AG04450 (cell line): ENCODE results near the gene TEX29. TPM values are rescaled to one million over a fixed set of nuclear protein-coding genes. Genes with fewer than 3 reads are reported as not detected.

ENCODE experiments used
- CTCF ChIA-PET: fragments of 300-600, 350-600 bp; formaldehyde crosslinking; extraction: SDS; loops from one replicate; lab custom pipeline; 2022; ENCODE audit warnings: antibody characterized with exemption, inconsistent platforms; lab: Charles Lee
- POLR2A ChIA-PET: fragments of 350-600 bp; formaldehyde crosslinking; extraction: SDS; loops from one replicate; lab custom pipeline; 2021; ENCODE audit warnings: antibody characterized with exemption, inconsistent platforms; lab: Yijun Ruan, JAX
- DNase-seq: peaks from one replicate; pipeline ENCODE4 v3.0.0-alpha.2; 2011; ENCODE audit warnings: low read depth, low spot score
- H3K27ac ChIP-seq: one replicate; pipeline ENCODE4 v1.5.1; 2012; ENCODE audit warnings: low read depth, low read length, control low read depth
- H3K27me3 ChIP-seq: one replicate; pipeline ENCODE4 v1.6.0; 2012; ENCODE audit warnings: low read length; ENCODE audit not compliant: control insufficient read depth, insufficient read depth
- H3K4me3 ChIP-seq: 2 replicates; pipeline ENCODE4 v1.5.1; 2011; ENCODE audit warnings: mild to moderate bottlenecking, low read depth, low read length, control low read depth
- H3K9me3 ChIP-seq: 2 replicates; pipeline ENCODE4 v1.5.1; 2012; ENCODE audit warnings: low read length; ENCODE audit not compliant: control insufficient read depth, insufficient read depth
- CTCF ChIP-seq: IDR thresholded peaks from 2 replicates; pipeline ENCODE4 v1.5.1; 2011; ENCODE audit warnings: low read depth, low read length, control low read depth, inconsistent platforms
- polyA plus RNA-seq: library from polyadenylated mRNA; depleted of rRNA; stranded (reverse); fragments of >200 nt; gene quantifications from 2 replicates; pipeline ENCODE4 v1.2.3, GENCODE V29; 2011

The TEX29 gene
- polyA plus RNA-seq, 1 experiment = 6.1 TPM

DNA sequence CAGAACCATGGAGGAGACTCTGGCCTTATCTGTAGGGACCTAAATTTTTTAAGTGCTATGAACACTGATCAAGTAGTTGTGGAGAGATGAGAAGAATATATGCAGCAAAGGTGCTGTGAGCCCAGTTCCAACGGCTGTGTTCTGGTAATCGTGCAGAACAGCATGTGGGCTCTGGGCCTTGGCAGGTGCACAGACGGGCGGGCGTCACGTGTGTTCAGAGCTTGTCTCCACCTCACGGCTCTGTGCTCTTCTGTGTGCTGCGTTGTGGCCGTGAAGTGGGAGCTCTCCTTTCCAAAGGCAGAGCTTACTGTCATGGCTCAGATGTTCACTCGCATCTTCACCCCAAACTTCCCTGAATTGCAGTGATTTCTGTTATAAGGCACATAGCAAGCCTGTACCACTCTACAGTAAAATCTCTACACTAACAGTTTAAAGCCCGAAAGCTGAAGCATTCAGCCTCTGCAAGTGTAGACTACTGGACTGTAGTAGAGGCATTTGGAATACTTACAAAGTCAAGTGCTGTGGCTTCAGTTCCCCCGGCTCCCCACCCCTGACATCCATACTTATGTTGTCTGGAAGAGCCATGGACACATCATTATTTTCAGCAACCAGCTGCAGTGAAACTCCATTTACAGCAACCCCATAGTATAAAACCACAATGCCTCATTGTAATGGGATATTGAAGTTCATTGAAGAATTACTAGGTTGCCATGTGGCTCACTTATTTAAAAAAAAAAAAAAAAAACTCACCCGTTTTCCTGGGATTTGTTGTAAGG is 27.5 kb upstream of the TEX29 start:
- Histone ChIP-seq H3K27me3 (no peaks in the 10 kb centered on the region), H3K27ac (no peak overlapping the region), H3K4me3 (no peak overlapping the region), H3K9me3 (no peaks in the 10 kb centered on the region; the same call in 1 of the 2 replicates)
- ChIA-PET CTCF (interaction anchor here (0.6 kb wide), 1 partner anchor 53 kb away, joined by 4 read pairs; no protein-coding TSS in a partner anchor), POLR2A (no interaction called here)
- DNase-seq = no peak
- no peak for TF ChIP-seq CTCF

GRCh38 chr13:111295886-111296285 is 24.6 kb upstream of the TEX29 start:
- peak overlapping the region; percentile 12 for H3K27ac ChIP-seq
- ChIA-PET CTCF (no interaction called here), POLR2A (no interaction called here)
- TF ChIP-seq CTCF = no peak
- H3K9me3 ChIP-seq = no peaks in the 10 kb centered on the region; the same call in 1 of the 2 replicates
- no peak overlapping the region for H3K4me3 ChIP-seq
- H3K27me3 ChIP-seq = no peaks in the 10 kb centered on the region
- DNase-seq = no peak

DNA sequence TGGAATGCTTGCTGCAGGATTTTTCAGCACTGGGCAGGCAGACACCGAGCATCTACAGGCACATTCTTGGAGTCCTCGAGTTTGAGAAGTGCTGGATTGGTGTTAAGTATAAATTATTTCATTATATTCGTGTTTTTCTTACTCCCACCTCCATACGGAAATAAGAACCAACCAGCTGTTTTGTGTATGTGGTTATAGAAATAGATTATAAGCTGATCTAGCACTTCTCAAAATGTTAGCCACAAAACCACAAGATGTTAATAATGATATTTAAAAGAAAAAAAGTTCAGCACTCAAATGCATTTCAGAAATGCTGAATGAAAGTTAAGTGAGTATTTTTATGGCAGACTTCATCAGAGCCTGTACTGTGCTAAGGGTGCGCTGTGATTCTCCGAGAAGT is 24.0 kb upstream of the TEX29 start:
- ChIA-PET POLR2A (no interaction called here), CTCF (no interaction called here)
- DNase-seq = no peak
- Histone ChIP-seq H3K9me3 (no peaks in the 10 kb centered on the region), H3K27me3 (no peaks in the 10 kb centered on the region), H3K27ac (no peak overlapping the region), H3K4me3 (no peak overlapping the region)
- no peak for TF ChIP-seq CTCF

GRCh38 chr13:111298214-111298975 is 22.0 kb upstream of the TEX29 start:
- ChIA-PET CTCF (no interaction called here), POLR2A (no interaction called here)
- no peak for TF ChIP-seq CTCF
- no peak overlapping the region for H3K27ac ChIP-seq
- no peaks in the 10 kb centered on the region for H3K9me3 ChIP-seq
- H3K4me3 ChIP-seq = no peak overlapping the region
- no peak for DNase-seq
- H3K27me3 ChIP-seq = no peaks in the 10 kb centered on the region
